ENCODE data around the gene CEP63. TPM values are rescaled to one million over a fixed set of nuclear protein-coding genes. Genes with fewer than 3 reads are reported as not detected.
A peak's percentile ranks its signal among the peaks of the same experiment; 100 is the strongest.

CEP63 gene
- total RNA-seq, 2 experiments from 2014 or later = 25.3 to 27.0 TPM

DNA sequence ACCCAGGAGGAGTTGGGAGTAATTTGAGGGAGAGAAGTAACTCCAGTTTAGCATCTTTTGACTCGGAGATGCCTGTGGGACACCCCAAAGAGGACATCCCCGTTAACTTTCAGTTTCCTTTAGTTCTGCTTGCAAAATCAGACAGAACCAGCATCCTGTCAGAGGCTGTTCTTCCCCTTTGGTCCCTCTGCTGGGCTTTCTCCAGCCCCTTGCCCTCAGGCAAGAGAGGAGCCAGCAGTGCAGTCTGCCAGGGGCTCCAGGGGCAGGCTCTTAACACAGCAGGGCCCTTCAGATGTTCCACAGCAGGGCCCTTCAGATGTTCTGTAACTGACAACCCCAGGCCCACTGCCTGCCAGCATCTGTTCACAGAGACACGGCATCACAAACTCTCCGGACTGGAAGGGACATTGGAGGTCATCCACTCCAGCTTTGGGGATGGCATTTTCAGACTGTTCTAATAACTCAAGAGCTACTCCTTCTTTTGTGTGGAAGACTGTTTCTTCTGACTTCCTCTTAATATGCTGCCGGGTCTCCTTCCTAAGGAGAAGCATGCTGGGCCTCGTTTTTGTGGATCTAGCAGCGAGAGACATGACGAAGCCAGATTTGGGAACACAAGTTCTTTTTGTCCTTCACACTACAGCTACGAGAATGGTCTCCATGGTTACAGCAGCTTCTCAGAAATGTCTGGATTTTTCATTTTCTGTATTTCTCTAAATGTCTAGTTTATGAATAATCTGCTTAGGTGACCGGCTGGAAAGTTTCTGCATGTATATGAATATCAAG, 113.1 kb downstream of the CEP63 start:
- POLR2A ChIA-PET = no interaction called here

DNA sequence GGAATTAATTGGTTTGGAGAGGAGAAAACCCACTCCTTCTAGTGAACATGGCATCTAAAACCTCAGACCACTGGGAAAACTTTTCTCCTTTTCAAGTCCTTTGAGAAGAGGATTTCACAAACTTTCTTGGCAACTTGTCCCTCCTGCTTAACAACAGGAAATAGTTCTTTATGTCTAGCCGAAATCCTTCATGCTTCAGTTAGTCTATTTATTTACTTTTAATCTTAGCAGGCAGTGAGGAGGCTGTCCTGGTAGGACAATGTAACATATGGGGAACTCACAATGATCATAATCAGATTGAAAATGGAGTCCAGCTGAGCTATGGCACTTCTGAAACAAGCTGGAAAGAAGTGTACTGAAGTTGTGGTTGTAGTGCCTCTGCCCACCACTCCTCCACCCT, 114.3 kb downstream of the CEP63 start:
- DNase-seq = no peak
- no peak for ATAC-seq
- no peaks in the 10 kb centered on the region for H3K36me3 Mint-ChIP-seq (ENCODE audit: low read depth)
- intact Hi-C loops (cut with micrococcal nuclease) = loop anchor here (5.0 to 10.0 kb wide), 2 partner anchors 152 to 1295 kb away; no protein-coding TSS in a partner anchor
- peaks cover 9% of the 10 kb centered on the region for H3K4me1 Mint-ChIP-seq (ENCODE audit: low read depth)
- no peaks in the 10 kb centered on the region for H3K9me3 Mint-ChIP-seq
- ChIA-PET POLR2A (no interaction called here), CTCF (interaction anchor here (0.6 to 3.5 kb wide), 29 partner anchors 9 to 1444 kb away, joined by 3 to 37 read pairs (median 4); no protein-coding TSS in a partner anchor)
- no peak overlapping the region for H3K27ac Mint-ChIP-seq
- TF ChIP-seq, protein P1, sequence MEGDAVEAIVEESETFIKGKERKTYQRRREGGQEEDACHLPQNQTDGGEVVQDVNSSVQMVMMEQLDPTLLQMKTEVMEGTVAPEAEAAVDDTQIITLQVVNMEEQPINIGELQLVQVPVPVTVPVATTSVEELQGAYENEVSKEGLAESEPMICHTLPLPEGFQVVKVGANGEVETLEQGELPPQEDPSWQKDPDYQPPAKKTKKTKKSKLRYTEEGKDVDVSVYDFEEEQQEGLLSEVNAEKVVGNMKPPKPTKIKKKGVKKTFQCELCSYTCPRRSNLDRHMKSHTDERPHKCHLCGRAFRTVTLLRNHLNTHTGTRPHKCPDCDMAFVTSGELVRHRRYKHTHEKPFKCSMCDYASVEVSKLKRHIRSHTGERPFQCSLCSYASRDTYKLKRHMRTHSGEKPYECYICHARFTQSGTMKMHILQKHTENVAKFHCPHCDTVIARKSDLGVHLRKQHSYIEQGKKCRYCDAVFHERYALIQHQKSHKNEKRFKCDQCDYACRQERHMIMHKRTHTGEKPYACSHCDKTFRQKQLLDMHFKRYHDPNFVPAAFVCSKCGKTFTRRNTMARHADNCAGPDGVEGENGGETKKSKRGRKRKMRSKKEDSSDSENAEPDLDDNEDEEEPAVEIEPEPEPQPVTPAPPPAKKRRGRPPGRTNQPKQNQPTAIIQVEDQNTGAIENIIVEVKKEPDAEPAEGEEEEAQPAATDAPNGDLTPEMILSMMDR (IDR thresholded peaks at IDR 0.05) = no peak
- H3K27me3 Mint-ChIP-seq = peaks cover 5% of the 10 kb centered on the region
- no peak overlapping the region for H3K4me3 Mint-ChIP-seq

More for the DNA sequence above, 113.1 kb downstream of the CEP63 start:
- ATAC-seq = no peak
- Mint-ChIP-seq H3K27ac (no peak overlapping the region), H3K9me3 (no peaks in the 10 kb centered on the region), H3K36me3 (ENCODE audit: low read depth) (no peaks in the 10 kb centered on the region), H3K4me3 (no peak overlapping the region), H3K4me1 (ENCODE audit: low read depth) (peaks cover 9% of the 10 kb centered on the region), H3K27me3 (peaks cover 5% of the 10 kb centered on the region)
- DNase-seq = no peak
- CTCF ChIA-PET = interaction anchor here (2.0 to 3.5 kb wide), 2 partner anchors 8 to 156 kb away, joined by 15 to 37 read pairs; no protein-coding TSS in a partner anchor
- intact Hi-C loops (cut with micrococcal nuclease) = no loop called here
- TF ChIP-seq, protein P1 (IDR thresholded peaks at IDR 0.05) = no peak

DNA sequence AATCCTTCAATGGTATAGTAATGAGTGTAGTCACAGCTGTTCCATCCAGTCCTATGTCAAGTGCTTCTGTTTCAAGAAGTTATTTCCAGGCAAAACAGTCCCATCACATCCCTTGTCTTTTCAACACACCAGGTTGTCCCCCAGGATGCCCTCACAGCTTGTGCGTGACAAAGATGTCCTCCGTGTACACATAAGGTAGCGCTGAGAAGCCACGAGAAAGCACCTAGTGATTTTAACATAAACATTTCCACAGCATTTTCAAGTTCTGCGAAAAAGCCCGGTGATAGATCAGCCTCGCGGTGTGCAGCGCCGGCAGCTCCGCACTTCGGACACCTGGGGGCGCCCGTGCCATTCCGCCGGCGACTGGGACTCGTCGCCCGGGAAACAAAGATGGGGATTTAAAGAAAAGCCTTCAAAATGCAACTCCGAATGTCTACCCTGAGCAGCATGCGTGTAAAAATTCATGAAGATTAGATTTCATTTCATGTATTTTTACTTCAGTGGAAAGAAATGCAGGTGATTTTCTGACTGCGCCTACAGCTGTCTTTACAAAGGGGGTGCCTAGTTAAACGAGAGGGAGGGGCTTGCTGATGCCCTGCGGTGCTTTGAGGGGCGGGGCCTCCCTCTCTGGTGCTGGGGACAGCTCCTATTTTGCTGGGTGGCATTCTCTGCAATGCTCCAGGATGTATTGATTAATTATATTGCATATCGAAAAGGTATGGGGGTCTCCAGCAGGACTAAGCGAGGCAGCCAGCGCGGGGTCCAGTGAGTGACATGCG, 115.0 kb downstream of the CEP63 start:
- H3K4me3 Mint-ChIP-seq = no peak overlapping the region
- peaks cover 5% of the 10 kb centered on the region for H3K27me3 Mint-ChIP-seq
- H3K36me3 Mint-ChIP-seq (ENCODE audit: low read depth) = no peaks in the 10 kb centered on the region
- ChIA-PET CTCF (interaction anchor here (0.6 to 3.5 kb wide), 32 partner anchors 7 to 1443 kb away, joined by 3 to 37 read pairs (median 4); partner anchors contain the start of gene EPHB1), POLR2A (no interaction called here)
- intact Hi-C loops (cut with micrococcal nuclease) = loop anchor here (5.0 to 10.0 kb wide), 2 partner anchors 151 to 1294 kb away; no protein-coding TSS in a partner anchor
- H3K27ac Mint-ChIP-seq = no peak overlapping the region
- ATAC-seq (peak; percentile 93), DNase-seq (peak; percentile 62)
- TF ChIP-seq, protein P1 (IDR thresholded peaks at IDR 0.05) = peak; percentile 98
- H3K4me1 Mint-ChIP-seq (ENCODE audit: low read depth) = peaks cover 9% of the 10 kb centered on the region
- no peaks in the 10 kb centered on the region for H3K9me3 Mint-ChIP-seq

DNA sequence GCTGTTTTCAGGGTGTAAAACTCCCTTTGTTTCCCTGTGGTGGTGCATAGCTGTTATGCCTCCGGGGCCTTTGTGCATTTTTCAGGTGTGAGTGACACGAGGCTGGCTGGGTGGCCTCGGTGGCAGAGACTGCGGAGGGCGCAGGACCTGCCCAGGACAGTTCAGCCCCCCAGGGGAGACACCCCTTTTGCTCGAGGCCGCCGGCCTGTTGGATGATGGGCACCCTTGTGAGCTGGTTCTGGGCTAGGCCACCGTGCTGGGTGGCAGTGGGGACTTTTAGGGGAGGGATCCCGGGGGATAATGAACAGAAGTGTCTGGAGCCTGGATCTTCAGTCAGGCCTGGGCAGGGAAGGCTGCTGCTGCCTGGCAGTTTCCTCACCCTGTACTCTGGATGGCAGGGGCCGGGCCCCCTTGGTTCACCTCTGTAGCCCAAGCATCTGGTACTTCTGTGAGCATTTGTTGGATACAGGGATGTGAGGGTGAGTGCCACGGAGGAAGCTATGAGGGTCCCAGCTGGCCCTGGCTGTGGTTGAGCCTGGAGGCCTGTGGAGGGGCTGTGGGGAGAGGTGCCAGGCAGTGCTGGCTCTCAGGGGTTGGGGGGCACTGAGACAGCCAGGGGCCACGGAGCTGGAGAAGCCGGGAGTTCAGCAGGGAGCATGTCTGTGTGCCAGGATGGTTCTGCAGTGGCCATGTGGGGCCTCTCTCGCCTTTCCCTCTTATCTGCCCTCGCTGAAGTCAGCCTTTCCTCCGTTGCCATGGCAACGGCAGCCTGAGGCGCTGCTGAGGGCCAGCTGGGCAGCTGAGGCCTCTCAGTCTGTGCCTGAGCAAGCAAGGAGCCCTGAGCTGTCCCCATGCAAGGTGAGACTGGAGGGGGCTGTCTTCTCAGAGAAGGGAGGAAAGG, 115.9 kb downstream of the CEP63 start:
- Mint-ChIP-seq H3K4me3 (no peak overlapping the region), H3K36me3 (ENCODE audit: low read depth) (no peaks in the 10 kb centered on the region), H3K4me1 (ENCODE audit: low read depth) (peaks cover 9% of the 10 kb centered on the region), H3K27me3 (peaks cover 5% of the 10 kb centered on the region), H3K27ac (no peak overlapping the region), H3K9me3 (no peaks in the 10 kb centered on the region)
- POLR2A ChIA-PET = interaction anchor here (0.6 kb wide), 1 partner anchor 37 kb away, joined by 3 read pairs; no protein-coding TSS in a partner anchor
- ATAC-seq (no peak), DNase-seq (no peak)
- intact Hi-C loops (cut with micrococcal nuclease) = loop anchor here (5.0 to 10.0 kb wide), 2 partner anchors 151 to 1293 kb away; no protein-coding TSS in a partner anchor
- CTCF ChIA-PET = interaction anchor here (0.7 to 3.5 kb wide), 18 partner anchors 8 to 1293 kb away, joined by 3 to 37 read pairs (median 4); partner anchors contain the start of gene EPHB1
- TF ChIP-seq, protein P1 (IDR thresholded peaks at IDR 0.05) = no peak

Data from activated CD8-positive, alpha-beta T cell treated with anti-CD3 and anti-CD28 coated beads for 36 hours (primary cell).